Fibroblast of upper back skin (primary cell): ENCODE measurements around the gene CEP63.
"Not testable (repeated sequence)": the region's sequence is repeated elsewhere in the genome, so short reads cannot be mapped to it uniquely, and the experiment has no call there.

Experiments
- DNase-seq: peaks from one replicate; pipeline ENCODE4 v3.0.0-alpha.2; 2013

CEP63 gene

DNA sequence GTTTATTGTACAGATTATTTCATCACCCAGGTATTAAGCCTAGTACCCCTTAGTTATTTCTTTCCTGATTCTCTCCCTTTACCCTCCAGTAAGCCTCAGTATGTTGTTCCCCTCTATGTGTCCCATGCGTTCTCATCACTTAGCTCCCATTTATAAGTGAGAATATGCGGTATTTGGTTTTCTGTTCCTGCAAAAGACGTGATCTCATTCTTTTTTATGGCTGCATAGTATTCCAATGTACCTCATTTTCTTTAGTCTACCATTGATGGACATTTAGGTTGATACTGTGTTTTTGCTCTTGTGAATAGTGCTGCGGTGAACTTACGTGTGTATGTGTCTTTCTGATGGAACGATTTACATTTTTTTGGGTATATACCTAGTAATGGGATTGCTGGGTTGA, 36.7 kb downstream of the CEP63 start:
- DNase-seq = no peak

GRCh38 chr3:134525293-134525692, 39.4 kb downstream of the CEP63 start:
- no peak for DNase-seq

GRCh38 chr3:134526319-134526718, 40.5 kb downstream of the CEP63 start:
- DNase-seq = no peak

GRCh38 chr3:134527037-134527436, 41.2 kb downstream of the CEP63 start:
- DNase-seq = no peak

- DNase-seq = no peak
These were observed 41.8 kb downstream of the CEP63 start for GRCh38 chr3:134527538-134528186.

DNA sequence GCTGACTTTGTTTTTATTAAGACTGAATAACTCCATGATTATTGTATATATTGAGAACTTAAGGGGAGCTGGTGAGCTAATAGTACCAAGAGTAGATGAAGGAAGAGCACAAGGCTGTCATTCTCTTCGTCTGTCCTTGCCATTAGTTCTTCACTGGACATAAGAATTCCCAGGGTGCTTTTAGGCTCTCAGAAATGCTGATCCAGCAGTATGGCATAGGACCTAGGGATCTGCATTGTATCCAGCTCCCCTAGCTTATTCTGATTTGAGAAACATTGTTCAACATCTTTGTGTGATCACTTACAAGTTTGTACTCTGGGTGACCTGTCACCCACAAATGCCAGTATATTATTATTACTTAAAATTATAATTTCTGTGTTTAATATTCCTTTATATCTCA, 47.6 kb downstream of the CEP63 start:
- no peak for DNase-seq

DNA sequence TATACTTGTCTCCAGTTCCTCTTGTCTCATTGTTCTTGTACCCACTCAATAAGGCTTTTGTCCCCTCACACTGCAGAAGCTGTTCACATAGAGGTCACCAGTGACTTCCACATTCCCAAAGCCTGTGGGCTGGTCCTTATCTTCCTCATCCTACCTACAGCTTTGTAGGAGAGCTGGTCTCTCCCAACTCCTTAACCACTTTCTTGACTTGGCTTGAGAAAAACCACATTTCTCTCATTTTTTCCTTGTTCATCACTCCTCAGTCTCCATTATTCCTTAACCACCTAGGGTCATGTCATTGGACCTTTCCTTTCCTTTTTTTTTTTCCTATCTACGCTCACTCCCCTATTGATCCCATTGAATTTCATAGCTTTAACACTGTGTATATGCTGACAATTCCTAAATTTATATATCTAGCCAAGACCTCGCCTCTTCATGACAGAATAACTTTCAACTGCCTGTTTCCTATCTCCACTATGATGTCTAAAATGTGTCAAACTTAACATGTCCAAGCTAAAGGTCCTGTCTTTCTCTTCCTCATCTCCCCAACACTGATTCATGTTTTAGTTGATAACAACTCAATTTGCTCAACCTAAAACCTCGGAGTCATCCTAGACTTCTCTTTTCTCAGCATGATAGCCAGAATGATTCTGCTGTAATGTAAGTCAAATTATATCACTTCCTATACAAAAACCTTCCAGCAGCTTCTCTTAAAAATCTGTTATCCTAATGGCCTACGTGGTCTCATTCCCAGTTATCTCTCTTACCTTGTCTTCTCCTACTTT, 49.5 kb downstream of the CEP63 start:
- peak; percentile 20 for DNase-seq

- peak; percentile 10 for DNase-seq
These were observed 50.9 kb downstream of the CEP63 start for GRCh38 chr3:134536781-134537180.

DNA sequence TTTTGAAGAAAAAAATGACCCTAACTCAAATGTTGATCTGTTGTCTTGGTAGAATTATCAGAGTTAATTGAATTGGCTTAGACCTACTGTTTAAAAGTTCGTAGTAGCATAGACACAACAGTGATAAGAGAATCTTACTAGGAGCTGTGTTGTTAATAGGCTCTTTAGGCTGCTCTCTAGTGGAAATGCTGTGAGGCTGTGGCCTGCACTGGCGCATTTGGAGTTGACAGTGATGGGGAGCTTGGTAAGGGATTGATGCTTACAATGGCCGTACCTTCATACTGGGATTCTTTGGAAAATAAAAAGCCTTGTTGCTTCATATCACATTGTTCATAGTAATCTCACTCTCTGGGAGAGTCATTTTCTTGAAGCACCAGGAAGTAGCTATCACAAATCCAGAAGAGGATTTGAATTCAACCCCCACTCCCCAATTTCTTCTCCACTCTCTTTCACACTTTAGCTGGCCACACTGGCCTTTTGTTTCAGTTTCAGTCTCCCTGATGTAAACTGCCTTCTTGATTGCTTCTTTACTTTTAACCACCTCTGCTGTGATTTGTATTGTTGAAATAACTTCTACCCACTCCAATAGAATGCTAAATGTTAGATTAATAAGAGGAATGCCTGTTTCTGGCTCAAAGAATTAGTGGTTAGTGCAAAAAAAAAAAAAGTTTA, 56.6 kb downstream of the CEP63 start:
- DNase-seq = no peak

DNA sequence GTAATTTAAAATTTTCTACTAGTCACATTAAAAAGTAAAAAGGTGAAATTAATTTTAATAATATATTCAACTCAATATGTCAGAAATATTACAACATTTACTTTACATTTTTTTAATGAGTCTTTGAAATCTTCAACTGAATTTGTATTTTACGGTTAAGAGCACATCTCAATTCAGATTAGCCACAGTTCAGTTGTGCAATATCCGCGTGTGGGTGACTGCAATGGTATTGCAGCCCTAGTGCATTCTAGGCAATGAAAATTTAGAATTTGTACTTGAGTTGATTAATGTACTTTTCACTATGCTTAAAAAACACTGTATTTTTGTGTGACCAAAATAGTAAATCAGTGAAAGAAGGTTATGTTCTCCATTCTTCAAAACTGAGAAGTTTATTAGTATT, 57.3 kb downstream of the CEP63 start:
- no peak for DNase-seq

DNA sequence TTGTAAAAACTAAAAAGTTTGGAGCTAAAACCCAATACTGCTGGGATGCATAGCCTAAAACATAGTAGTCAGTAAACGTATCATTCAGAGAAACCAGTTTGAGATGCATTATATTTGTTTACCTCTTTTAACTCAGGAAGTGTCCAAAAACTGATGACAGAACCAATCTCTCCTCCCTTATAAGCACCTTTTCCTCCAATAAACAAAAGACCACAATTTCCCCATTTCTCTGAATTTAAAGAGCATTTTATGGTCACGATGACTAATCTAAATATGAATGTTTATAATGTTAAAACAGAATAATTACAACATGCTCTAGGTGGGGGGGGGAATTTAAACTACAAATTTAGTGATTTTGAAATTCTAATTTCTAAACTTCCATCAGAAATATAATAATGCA, 58.5 kb downstream of the CEP63 start:
- DNase-seq = no peak

- DNase-seq = not testable (repeated sequence)
These were observed 58.9 kb downstream of the CEP63 start for GRCh38 chr3:134544783-134545182.

DNA sequence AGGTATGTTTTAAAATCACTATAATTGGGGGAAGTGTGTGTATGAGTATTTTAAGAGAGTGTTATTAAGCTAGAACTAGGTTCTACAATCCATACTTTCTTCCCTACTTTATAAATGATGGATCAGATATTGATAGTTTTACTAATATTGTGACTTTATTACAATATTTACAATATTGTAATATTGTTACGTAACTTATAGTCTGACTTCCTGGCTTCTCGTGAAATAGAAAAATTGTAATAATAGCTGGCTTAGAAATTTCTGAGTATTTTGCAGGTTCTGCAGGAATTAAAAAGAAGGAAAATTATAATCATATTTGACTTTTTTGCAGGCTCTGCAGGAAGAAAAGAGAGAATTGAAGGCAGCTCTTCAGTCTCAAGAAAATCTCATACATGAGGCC, 60.0 kb downstream of the CEP63 start:
- DNase-seq = no peak

DNA sequence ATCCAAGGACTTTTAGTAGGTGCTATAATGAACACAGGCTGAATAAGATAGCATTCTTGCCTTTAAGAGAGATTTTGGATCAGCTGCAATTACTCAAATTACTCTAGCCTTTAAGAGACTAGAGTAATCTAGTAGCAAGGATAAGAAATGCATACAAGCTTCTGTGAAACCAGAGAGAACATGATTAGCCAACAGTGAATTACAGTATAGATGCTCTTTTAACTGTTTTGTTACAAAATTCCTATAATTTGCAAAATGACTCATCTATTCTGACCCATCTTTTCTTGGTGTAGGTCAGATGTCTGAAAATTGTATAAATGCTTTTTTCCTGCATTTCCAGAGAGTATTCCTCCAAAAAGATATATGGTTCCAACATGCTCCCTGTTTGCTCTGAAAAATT, 66.9 kb downstream of the CEP63 start:
- DNase-seq = peak; percentile 4

- DNase-seq = no peak
These were observed 73.7 kb downstream of the CEP63 start for GRCh38 chr3:134559591-134559990.

GRCh38 chr3:134562055-134562454, 76.2 kb downstream of the CEP63 start:
- DNase-seq = no peak

- DNase-seq = no peak
These were observed 77.7 kb downstream of the CEP63 start for GRCh38 chr3:134563601-134564000.

GRCh38 chr3:134564991-134565390, 79.1 kb downstream of the CEP63 start:
- no peak for DNase-seq

- DNase-seq = no peak
These were observed 81.7 kb downstream of the CEP63 start for GRCh38 chr3:134567605-134568004.

GRCh38 chr3:134568790-134569189, 82.9 kb downstream of the CEP63 start:
- DNase-seq = no peak

DNA sequence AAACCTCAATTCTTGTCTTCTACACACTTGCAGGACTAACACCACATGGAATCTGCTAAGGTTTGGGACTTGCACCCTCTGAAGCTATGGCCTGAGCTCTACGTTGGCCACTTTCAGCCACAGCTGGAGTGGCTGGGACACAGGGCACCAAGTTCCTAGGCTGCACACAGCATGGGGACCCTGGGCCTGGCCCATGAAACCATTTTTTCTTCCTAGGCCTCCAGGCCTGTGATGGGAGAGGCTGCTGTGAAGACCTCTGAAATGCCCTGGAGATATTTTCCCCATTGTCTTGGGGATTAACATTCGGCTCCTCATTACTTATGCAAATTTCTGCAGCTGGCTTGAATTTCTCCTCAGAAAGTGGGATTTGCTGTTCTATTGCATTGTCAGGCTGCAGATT, 84.0 kb downstream of the CEP63 start:
- DNase-seq = not testable (repeated sequence)

DNA sequence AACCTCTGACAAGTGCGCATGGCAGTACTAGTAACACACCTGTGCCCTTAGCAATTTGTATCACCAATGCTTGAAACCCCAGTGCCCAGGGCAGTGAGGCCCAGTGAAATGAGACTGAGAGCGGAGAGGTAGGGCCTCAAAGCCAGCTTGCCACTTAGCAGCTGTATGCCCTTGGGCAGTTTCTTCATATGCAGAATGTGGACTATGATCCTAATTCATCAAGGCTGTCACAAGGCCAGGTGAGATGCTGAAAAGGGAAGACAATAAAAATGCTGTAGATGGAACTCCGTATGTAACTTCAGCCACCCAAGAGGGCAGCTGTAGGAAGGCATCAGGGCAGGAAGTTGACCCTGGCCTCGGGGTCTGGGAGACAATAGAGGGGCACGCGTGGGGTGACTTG, 90.6 kb downstream of the CEP63 start:
- no peak for DNase-seq

GRCh38 chr3:134576831-134577230, 91.0 kb downstream of the CEP63 start:
- no peak for DNase-seq

DNA sequence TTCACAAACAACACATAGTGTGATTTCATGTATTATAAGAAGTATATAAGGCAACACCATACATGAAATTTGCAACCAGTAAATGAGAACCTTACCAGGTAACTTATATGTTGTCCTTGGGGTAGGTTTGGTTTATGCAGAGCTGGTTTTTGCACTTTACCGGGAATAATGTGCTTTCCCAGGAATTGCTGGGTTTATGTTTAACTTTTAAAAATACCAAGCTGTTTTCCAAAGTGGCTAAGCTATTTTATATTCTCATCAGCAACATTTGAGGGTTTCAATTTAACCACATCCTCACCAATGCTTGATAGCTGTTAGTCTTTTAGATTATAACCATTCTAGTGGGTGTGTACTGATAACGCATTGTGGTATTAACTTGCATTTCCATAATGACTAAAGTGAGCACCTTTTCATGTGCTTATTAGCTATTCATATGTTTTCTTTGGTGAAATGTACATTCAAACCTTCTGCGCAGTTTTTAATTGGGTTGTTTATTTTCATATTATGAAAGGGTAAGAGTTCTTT, 93.3 kb downstream of the CEP63 start:
- no peak for DNase-seq
